D721Med (cell line): ENCODE data around the gene MRPS34.

Source experiments
- DNase-seq: peaks from one replicate; pipeline ENCODE4 v3.0.0; 2011; ENCODE audit warnings: low spot score; ENCODE audit not compliant: insufficient read length
- FAIRE-seq: peaks from 2 replicates; lab custom pipeline; 2011; peaks lifted over from hg19 to GRCh38; lab: Jason Lieb, UNC
- CTCF ChIP-seq: IDR thresholded peaks from 2 replicates; pipeline ENCODE4 v1.5.1; 2012; ENCODE audit warnings: mild to moderate bottlenecking, control low read depth; ENCODE audit not compliant: insufficient read depth; ENCODE audit errors: missing control alignments

MRPS34 gene

GRCh38 chr16:1746693-1747195 lies 26.2 kb downstream of the MRPS34 start:
- no peak for TF ChIP-seq CTCF

GRCh38 chr16:1745900-1746692 lies 26.8 kb downstream of the MRPS34 start:
- DNase-seq (no peak), FAIRE-seq (no peak)
- no peak for TF ChIP-seq CTCF

More at GRCh38 chr16:1746693-1747195, 26.2 kb downstream of the MRPS34 start:
- FAIRE-seq, result no peak
- DNase-seq, result no peak

- no peak for FAIRE-seq
Measured at GRCh38 chr16:1745181-1745899, 27.6 kb downstream of the MRPS34 start.

GRCh38 chr16:1744338-1744840 lies 28.5 kb downstream of the MRPS34 start:
- FAIRE-seq, result no peak
- no peak for DNase-seq
- TF ChIP-seq CTCF, result no peak

More at GRCh38 chr16:1745181-1745899, 27.6 kb downstream of the MRPS34 start:
- no peak for DNase-seq
- TF ChIP-seq CTCF, result no peak

GRCh38 chr16:1743376-1744337 lies 29.3 kb downstream of the MRPS34 start:
- TF ChIP-seq CTCF, result no peak

GRCh38 chr16:1741553-1742165 lies 31.3 kb downstream of the MRPS34 start:
- FAIRE-seq (no peak), DNase-seq (no peak)
- no peak for TF ChIP-seq CTCF

More at GRCh38 chr16:1743376-1744337, 29.3 kb downstream of the MRPS34 start:
- DNase-seq (no peak), FAIRE-seq (no peak)
